RWPE2 (cell line): ENCODE measurements around the gene ANXA2R.
A peak's percentile ranks its signal among the peaks of the same experiment; 100 is the strongest.
"Not testable (repeated sequence)": the region's sequence is repeated elsewhere in the genome, so short reads cannot be mapped to it uniquely, and the experiment has no call there.

Experiments
- ATAC-seq: fragments of 200-7000 bp; cut with Tn5 transposase; 3 replicates; pipeline ENCODE4 v1.9.1; 2021; ENCODE audit warnings: low read depth
- DNase-seq: peaks from one replicate; pipeline ENCODE4 v3.0.0-alpha.2; 2020; ENCODE audit warnings: low spot score
- H3K27ac ChIP-seq: fragments of 450-650 bp; 2 replicates; pipeline ENCODE4 v1.5.1; 2017; ENCODE audit warnings: mild to moderate bottlenecking; ENCODE audit not compliant: poor library complexity, severe bottlenecking
- H3K27me3 ChIP-seq: fragments of 250-450 bp; sonication (Bioruptor Pico); 2 replicates; pipeline ENCODE4 v1.5.1; 2021; ENCODE audit warnings: mild to moderate bottlenecking, moderate library complexity; ENCODE audit not compliant: insufficient read depth, poor library complexity, severe bottlenecking
- H3K36me3 ChIP-seq: fragments of 250-450 bp; sonication (Bioruptor Pico); 2 replicates; pipeline ENCODE4 v1.5.1; 2020; ENCODE audit warnings: low read depth, mild to moderate bottlenecking, moderate library complexity
- H3K4me1 ChIP-seq: fragments of 250-450 bp; sonication (Bioruptor Pico); 2 replicates; pipeline ENCODE4 v1.5.1; 2021; ENCODE audit warnings: mild to moderate bottlenecking, moderate library complexity; ENCODE audit not compliant: insufficient read depth, poor library complexity, severe bottlenecking
- H3K4me3 ChIP-seq: fragments of 250-450 bp; sonication (Bioruptor Pico); 2 replicates; pipeline ENCODE4 v1.5.1; 2021; ENCODE audit warnings: mild to moderate bottlenecking, moderate library complexity; ENCODE audit not compliant: severe bottlenecking
- H3K9me3 ChIP-seq: fragments of 250-450 bp; sonication (Bioruptor Pico); 2 replicates; pipeline ENCODE4 v1.5.1; 2021; ENCODE audit warnings: mild to moderate bottlenecking, moderate library complexity; ENCODE audit not compliant: severe bottlenecking
- TF ChIP-seq, protein P1 (sequence below): fragments of 450-650 bp; IDR thresholded peaks from one replicate; pipeline ENCODE4 v1.5.1; 2017; ENCODE audit warnings: mild to moderate bottlenecking, moderate library complexity; ENCODE audit not compliant: poor library complexity, severe bottlenecking

ANXA2R gene, protein sequence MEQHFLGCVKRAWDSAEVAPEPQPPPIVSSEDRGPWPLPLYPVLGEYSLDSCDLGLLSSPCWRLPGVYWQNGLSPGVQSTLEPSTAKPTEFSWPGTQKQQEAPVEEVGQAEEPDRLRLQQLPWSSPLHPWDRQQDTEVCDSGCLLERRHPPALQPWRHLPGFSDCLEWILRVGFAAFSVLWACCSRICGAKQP

DNA sequence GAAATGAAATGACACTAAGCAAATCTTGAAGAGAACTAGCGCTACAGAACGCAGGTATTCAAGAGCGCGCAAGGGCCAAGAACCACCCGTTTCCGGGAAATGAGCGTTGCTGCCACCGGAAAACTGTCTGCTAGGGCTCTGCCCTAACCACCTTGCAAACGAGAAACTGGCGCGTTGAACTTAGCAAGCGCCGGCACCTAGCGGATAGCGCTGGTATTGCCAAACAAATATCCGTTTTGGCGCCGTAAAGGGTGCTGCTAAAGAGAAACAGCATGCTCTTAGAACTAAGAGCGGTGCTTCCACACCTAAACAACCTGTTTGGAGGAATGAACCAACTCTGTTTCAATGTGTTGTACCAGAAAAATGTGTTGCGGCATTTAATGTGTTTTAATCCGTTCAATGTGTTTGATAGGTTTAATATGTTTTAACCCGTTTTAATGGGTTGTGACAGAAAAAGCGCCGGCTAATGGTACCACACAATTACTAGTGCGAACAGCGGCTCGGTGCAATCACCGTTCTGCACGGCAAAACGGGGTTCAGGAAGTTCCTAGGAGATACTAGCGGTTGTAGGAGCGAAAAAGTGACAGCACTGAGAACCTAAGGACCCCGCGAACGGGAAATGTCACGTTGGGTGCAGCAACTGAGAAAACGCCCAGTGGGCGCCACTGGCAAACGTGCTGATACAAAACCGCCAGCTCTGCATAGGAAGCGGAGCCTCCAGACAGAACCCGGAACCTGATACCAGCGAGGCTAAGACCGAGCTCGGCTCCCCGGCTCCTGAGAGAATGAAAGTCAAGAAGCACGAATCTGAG, at the start of gene ANXA2R:
Gene ANXA2R, minus strand, starts transcription at position 33 of the 812 bp plus-strand sequence. CDS start 273 bp downstream, outside the sequence.
- DNase-seq: peak; percentile 87
- Histone ChIP-seq H3K27me3 (no peaks in the 10 kb centered on the region), H3K27ac (peak within 1 kb of the TSS; percentile 81)

DNA sequence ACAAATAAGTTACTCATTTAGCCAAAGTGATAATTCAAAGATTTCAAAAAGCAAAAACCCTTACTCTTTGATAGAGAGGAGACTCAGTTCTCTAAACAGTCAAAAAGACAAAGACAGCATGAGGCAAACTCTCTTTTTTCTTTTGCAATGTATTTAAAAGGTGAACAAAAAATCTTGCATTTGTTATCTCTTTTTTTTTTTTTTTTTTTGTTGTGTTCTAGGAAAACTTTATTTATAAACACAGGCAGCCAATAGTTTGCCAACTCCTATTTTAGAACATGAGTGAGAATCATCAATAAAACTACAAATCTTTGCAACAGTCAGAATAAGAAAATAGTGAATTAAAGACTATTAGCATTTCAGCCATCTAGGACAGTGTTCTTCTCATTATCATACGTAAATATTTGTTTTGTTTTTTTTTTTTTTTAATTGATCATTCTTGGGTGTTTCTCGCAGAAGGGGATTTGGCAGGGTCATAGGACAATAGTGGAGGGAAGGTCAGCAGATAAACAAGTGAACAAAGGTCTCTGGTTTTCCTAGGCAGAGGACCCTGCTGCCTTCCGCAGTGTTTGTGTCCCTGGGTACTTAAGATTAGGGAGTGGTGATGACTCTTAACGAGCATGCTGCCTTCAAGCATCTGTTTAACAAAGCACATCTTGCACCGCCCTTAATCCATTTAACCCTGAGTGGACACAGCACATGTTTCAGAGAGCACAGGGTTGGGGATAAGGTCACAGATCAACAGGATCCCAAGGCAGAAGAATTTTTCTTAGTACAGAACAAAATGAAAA, 46.2 kb upstream of the ANXA2R start:
- not testable (repeated sequence) for H3K27me3 ChIP-seq, H3K36me3 ChIP-seq, H3K27ac ChIP-seq, H3K4me1 ChIP-seq, H3K4me3 ChIP-seq, ATAC-seq, H3K9me3 ChIP-seq, DNase-seq

More for the DNA sequence above, at the start of gene ANXA2R:
- TF ChIP-seq, protein P1, sequence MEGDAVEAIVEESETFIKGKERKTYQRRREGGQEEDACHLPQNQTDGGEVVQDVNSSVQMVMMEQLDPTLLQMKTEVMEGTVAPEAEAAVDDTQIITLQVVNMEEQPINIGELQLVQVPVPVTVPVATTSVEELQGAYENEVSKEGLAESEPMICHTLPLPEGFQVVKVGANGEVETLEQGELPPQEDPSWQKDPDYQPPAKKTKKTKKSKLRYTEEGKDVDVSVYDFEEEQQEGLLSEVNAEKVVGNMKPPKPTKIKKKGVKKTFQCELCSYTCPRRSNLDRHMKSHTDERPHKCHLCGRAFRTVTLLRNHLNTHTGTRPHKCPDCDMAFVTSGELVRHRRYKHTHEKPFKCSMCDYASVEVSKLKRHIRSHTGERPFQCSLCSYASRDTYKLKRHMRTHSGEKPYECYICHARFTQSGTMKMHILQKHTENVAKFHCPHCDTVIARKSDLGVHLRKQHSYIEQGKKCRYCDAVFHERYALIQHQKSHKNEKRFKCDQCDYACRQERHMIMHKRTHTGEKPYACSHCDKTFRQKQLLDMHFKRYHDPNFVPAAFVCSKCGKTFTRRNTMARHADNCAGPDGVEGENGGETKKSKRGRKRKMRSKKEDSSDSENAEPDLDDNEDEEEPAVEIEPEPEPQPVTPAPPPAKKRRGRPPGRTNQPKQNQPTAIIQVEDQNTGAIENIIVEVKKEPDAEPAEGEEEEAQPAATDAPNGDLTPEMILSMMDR: peak; percentile 93
- H3K36me3 ChIP-seq: no peaks in the 10 kb centered on the region
- no peaks in the 10 kb centered on the region for H3K9me3 ChIP-seq
- peak within 1 kb of the TSS; percentile 37 for H3K4me3 ChIP-seq
- peak; percentile 56 for ATAC-seq
- no peaks in the 10 kb centered on the region for H3K4me1 ChIP-seq

DNA sequence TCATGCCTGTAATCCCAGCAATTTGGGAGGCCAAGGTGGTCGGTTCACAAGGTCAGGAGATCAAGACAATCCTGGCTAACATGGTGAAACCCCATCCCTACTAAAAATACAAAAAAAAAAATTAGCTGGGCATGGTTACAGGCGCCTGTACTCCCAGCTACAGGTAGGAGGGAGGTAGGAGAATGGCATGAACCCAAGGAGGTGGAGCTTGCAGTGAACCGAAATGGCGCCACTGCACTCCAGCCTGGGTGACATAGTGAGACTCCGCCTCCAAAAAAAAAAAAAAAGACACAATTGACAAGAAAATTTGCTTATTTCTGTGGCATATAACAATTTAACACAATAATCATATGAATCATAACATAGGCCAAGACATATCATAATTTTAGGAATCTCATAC, 45.3 kb upstream of the ANXA2R start:
- Histone ChIP-seq H3K27ac (no peak overlapping the region), H3K4me3 (no peak overlapping the region), H3K9me3 (peaks cover 4% of the 10 kb centered on the region), H3K27me3 (no peaks in the 10 kb centered on the region), H3K4me1 (no peaks in the 10 kb centered on the region), H3K36me3 (peaks cover 4% of the 10 kb centered on the region; the same call in 1 of the 2 replicates)
- no peak for DNase-seq
- TF ChIP-seq, protein P1: no peak
- ATAC-seq: no peak

DNA sequence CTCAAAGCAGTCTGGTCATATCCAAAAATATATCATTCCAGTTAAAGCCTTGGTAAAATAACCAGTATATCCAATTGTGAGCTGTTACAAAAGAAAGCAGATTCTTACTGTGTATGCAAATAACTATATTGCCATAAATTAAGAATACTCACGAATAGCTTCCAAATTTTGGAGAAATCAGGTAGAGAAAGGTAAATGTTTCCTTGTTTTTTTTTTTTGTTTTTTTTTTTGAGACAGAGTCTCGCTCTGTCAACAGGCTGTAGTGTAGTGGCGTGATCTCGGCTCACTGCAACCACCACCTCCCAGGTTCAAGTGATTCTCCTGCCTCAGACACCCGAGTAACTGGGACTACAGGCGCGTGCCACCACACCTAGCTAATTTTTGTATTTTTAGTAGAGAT, 44.3 kb upstream of the ANXA2R start:
- not testable (repeated sequence) for H3K4me1 ChIP-seq, ATAC-seq, H3K27ac ChIP-seq, H3K27me3 ChIP-seq, H3K9me3 ChIP-seq, DNase-seq, H3K4me3 ChIP-seq
- peaks cover 13% of the 10 kb centered on the region; the same call in 1 of the 2 replicates for H3K36me3 ChIP-seq

DNA sequence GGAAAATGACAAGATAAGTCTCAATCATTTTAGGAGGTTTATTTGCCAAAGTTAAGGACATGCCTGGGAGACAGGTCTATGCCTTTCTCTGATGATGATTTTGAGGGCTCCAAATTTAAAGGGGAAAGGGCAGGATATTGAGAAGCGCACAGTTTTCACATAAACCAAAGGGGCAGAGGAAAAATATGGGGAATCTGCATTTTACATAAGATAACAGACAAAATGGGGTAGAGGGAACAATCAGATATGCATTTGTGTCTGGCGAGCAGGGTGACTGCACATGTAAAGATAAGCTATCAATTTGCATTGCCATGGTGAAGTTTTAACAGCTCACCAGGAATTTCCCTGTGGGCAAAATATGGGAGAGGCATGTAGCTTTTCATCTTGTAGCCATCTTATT, 41.2 kb upstream of the ANXA2R start:
- not testable (repeated sequence) for H3K4me1 ChIP-seq, H3K4me3 ChIP-seq, H3K27me3 ChIP-seq, DNase-seq, H3K27ac ChIP-seq, ATAC-seq, H3K9me3 ChIP-seq
- H3K36me3 ChIP-seq: peaks cover 18% of the 10 kb centered on the region

DNA sequence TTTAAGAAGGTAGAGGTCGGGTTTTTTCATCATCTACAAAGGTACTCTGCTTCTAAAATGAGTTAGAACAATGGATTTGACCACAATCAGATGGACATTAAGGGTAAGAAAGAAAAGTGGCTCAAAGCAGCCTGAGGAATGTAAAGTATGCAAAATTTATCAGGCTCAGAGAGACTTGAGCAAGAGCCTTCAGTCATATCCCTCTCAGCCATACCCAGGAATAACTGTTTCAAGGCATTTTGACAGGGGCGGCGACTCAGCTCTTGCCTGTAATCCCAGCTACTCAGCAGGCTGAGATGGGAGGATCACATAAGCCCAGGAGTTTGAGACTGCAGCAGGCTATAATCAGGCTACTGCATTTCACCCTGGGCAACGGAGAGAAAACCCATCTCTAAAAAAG, 38.8 kb upstream of the ANXA2R start:
- DNase-seq (no peak), ATAC-seq (peak; percentile 94)
- Histone ChIP-seq H3K27me3 (no peaks in the 10 kb centered on the region), H3K4me1 (no peaks in the 10 kb centered on the region), H3K27ac (peak overlapping the region; percentile 23), H3K36me3 (peaks cover 20% of the 10 kb centered on the region), H3K9me3 (no peaks in the 10 kb centered on the region), H3K4me3 (no peak overlapping the region)
- TF ChIP-seq, protein P1: no peak

DNA sequence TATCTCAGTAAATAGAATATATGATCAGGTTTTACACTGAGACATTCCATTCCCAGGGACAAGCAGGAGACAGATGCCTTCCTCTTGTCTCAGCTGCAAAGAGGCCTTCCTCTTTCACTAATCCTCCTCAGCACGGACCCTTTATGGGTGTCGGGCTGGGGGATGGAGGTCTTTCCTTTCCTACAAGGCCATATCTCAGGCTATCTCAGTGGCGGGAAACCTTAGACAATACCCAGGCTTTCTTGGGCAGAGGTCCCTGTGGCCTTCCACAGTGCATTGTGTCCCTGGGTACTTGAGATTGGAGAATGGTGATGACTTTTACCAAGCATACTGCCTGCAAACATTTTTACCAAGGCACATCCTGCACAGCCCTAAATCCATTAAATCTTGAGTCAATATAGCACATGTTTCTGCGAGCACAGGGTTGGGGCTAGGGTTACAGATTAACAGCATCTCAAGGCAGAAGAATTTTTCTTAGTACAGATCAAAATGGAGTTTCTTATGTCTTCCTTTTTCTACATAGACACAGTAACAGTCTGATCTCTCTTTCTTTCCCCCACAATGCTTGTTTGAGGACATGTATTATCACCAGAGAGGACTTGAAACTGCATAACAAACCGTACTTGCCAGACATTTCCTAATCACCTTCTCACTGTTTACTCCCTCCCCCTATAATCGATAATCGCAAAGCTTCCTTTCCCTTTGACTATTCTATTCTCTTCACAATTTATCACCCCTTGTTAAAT, 37.5 kb upstream of the ANXA2R start:
- ATAC-seq, H3K27ac ChIP-seq, DNase-seq, H3K9me3 ChIP-seq, H3K27me3 ChIP-seq, H3K4me3 ChIP-seq, H3K4me1 ChIP-seq: not testable (repeated sequence)
- peaks cover 20% of the 10 kb centered on the region for H3K36me3 ChIP-seq
